ENCODE data around the gene HCCS. TPM values are rescaled to one million over a fixed set of nuclear protein-coding genes. Genes with fewer than 3 reads are reported as not detected.

The HCCS gene
- total and polyA plus RNA-seq, 4 experiments from 2014 or later, result 12.8 to 30.4 (median 21.0) TPM

- Mint-ChIP-seq H3K27ac (peak overlapping the region in 1 of 7 donors; percentile 43), H3K36me3 (no peaks in the 10 kb centered on the region), H3K4me1 (peaks cover 0 to 2% (median 0%) of the 10 kb centered on the region in 4 donors), H3K9me3 (no peaks in the 10 kb centered on the region), H3K4me3 (peak overlapping the region in 2 of 8 donors; percentile 36 to 61), H3K27me3 (peaks cover 4 to 6% of the 10 kb centered on the region in 2 donors)
- H3K27ac ChIP-seq (ENCODE audit: low read depth, low read length), result no peak overlapping the region
- ChIA-PET POLR2A (ENCODE audit: partially characterized antibody) (no interaction called here), CTCF (ENCODE audit: partially characterized antibody) (interaction anchor here (6.6 kb wide), 1 partner anchor 950 kb away, joined by 87 read pairs; no protein-coding TSS in a partner anchor)
- no peaks in the 10 kb centered on the region for H3K4me1 ChIP-seq (ENCODE audit: insufficient read depth, low read length)
- no peaks in the 10 kb centered on the region for H3K9me3 ChIP-seq (ENCODE audit: control insufficient read depth in 1 of 2, low read length in 2 of 2)
- H3K36me3 ChIP-seq (ENCODE audit: insufficient read depth, low read length), result no peaks in the 10 kb centered on the region
- H3K27me3 ChIP-seq (ENCODE audit: insufficient read depth, low read length), result no peaks in the 10 kb centered on the region
- intact Hi-C loops (cut with micrococcal nuclease), result no loop called here
- no peak for DNase-seq
- H3K4me3 ChIP-seq (ENCODE audit: low read length in 2 of 2), result no peak overlapping the region
Measured at GRCh38 chrX:11138498-11139390, 27.6 kb downstream of the HCCS start.

- peaks cover 0 to 4% (median 3%) of the 10 kb centered on the region in 4 donors for H3K4me1 Mint-ChIP-seq
- ChIA-PET POLR2A (ENCODE audit: partially characterized antibody) (no interaction called here), CTCF (ENCODE audit: partially characterized antibody) (interaction anchor here (1.0 to 1.4 kb wide), 2 partner anchors 15 to 1626 kb away, joined by 3 read pairs; no protein-coding TSS in a partner anchor)
- H3K9me3 ChIP-seq (ENCODE audit: control insufficient read depth in 1 of 2, low read length in 2 of 2), result no peaks in the 10 kb centered on the region
- no peaks in the 10 kb centered on the region for H3K36me3 ChIP-seq (ENCODE audit: insufficient read depth, low read length)
- H3K27me3 Mint-ChIP-seq, result peaks cover 1 to 6% of the 10 kb centered on the region in 2 donors
- H3K27ac Mint-ChIP-seq, result no peak overlapping the region
- H3K4me3 Mint-ChIP-seq, result peak overlapping the region in 6 of 8 donors; percentile 36 to 78 (median 59)
- H3K4me3 ChIP-seq (ENCODE audit: low read length in 2 of 2), result no peak overlapping the region
- intact Hi-C loops (cut with micrococcal nuclease), result loop anchor here (1.0 to 10.0 kb wide), 3 partner anchors 955 to 1751 kb away; no protein-coding TSS in a partner anchor
- H3K27me3 ChIP-seq (ENCODE audit: insufficient read depth, low read length), result no peaks in the 10 kb centered on the region
- no peak overlapping the region for H3K27ac ChIP-seq (ENCODE audit: low read depth, low read length)
- H3K9me3 Mint-ChIP-seq, result no peaks in the 10 kb centered on the region
- DNase-seq, result peak; percentile 41 to 62 (median 58)
- H3K36me3 Mint-ChIP-seq, result no peaks in the 10 kb centered on the region
- no peaks in the 10 kb centered on the region for H3K4me1 ChIP-seq (ENCODE audit: insufficient read depth, low read length)
Measured at GRCh38 chrX:11143931-11144678, 33.0 kb downstream of the HCCS start.

GRCh38 chrX:11146411-11146810, 35.3 kb downstream of the HCCS start:
- Histone ChIP-seq H3K27ac (ENCODE audit: low read depth, low read length) (no peak overlapping the region), H3K27me3 (ENCODE audit: insufficient read depth, low read length) (no peaks in the 10 kb centered on the region), H3K4me1 (ENCODE audit: insufficient read depth, low read length) (no peaks in the 10 kb centered on the region), H3K36me3 (ENCODE audit: insufficient read depth, low read length) (no peaks in the 10 kb centered on the region), H3K9me3 (ENCODE audit: control insufficient read depth in 1 of 2, low read length in 2 of 2) (no peaks in the 10 kb centered on the region), H3K4me3 (ENCODE audit: low read length in 2 of 2) (no peak overlapping the region)
- DNase-seq, result no peak
- intact Hi-C loops (cut with micrococcal nuclease), result loop anchor here (10.0 kb wide), 1 partner anchor 1748 kb away; no protein-coding TSS in a partner anchor
- no peaks in the 10 kb centered on the region for H3K9me3 Mint-ChIP-seq
- ChIA-PET POLR2A (ENCODE audit: partially characterized antibody) (no interaction called here), CTCF (ENCODE audit: partially characterized antibody) (interaction anchor here (1.0 kb wide), 1 partner anchor 956 kb away, joined by 3 read pairs; no protein-coding TSS in a partner anchor)
- H3K27ac Mint-ChIP-seq, result peak overlapping the region in 1 of 7 donors; percentile 47
- peaks cover 3 to 4% of the 10 kb centered on the region in 2 donors for H3K27me3 Mint-ChIP-seq
- H3K4me3 Mint-ChIP-seq, result no peak overlapping the region
- H3K36me3 Mint-ChIP-seq, result no peaks in the 10 kb centered on the region
- H3K4me1 Mint-ChIP-seq, result peaks cover 0 to 4% (median 3%) of the 10 kb centered on the region in 4 donors

GRCh38 chrX:11148401-11148800, 37.3 kb downstream of the HCCS start:
- no peaks in the 10 kb centered on the region for H3K36me3 Mint-ChIP-seq
- Histone ChIP-seq H3K36me3 (ENCODE audit: insufficient read depth, low read length) (no peaks in the 10 kb centered on the region), H3K27me3 (ENCODE audit: insufficient read depth, low read length) (no peaks in the 10 kb centered on the region), H3K4me1 (ENCODE audit: insufficient read depth, low read length) (no peaks in the 10 kb centered on the region), H3K27ac (ENCODE audit: low read depth, low read length) (no peak overlapping the region), H3K4me3 (ENCODE audit: low read length in 2 of 2) (no peak overlapping the region), H3K9me3 (ENCODE audit: control insufficient read depth in 1 of 2, low read length in 2 of 2) (no peaks in the 10 kb centered on the region)
- intact Hi-C loops (cut with micrococcal nuclease), result loop anchor here (10.0 kb wide), 1 partner anchor 1746 kb away; no protein-coding TSS in a partner anchor
- no peak overlapping the region for H3K27ac Mint-ChIP-seq
- POLR2A ChIA-PET (ENCODE audit: partially characterized antibody), result no interaction called here
- peaks cover 0 to 4% (median 3%) of the 10 kb centered on the region in 4 donors for H3K4me1 Mint-ChIP-seq
- no peak overlapping the region for H3K4me3 Mint-ChIP-seq
- H3K9me3 Mint-ChIP-seq, result no peaks in the 10 kb centered on the region
- H3K27me3 Mint-ChIP-seq, result peaks cover 3 to 7% of the 10 kb centered on the region in 2 donors
- DNase-seq, result no peak
- CTCF ChIA-PET (ENCODE audit: partially characterized antibody), result interaction anchor here (0.9 to 1.7 kb wide), 2 partner anchors 12 to 15 kb away, joined by 3 to 6 read pairs; no protein-coding TSS in a partner anchor

- Histone ChIP-seq H3K36me3 (ENCODE audit: insufficient read depth, low read length) (no peaks in the 10 kb centered on the region), H3K27ac (ENCODE audit: low read depth, low read length) (no peak overlapping the region), H3K9me3 (ENCODE audit: control insufficient read depth in 1 of 2, low read length in 2 of 2) (no peaks in the 10 kb centered on the region), H3K4me1 (ENCODE audit: insufficient read depth, low read length) (no peaks in the 10 kb centered on the region), H3K4me3 (ENCODE audit: low read length in 2 of 2) (no peak overlapping the region), H3K27me3 (ENCODE audit: insufficient read depth, low read length) (no peaks in the 10 kb centered on the region)
- ChIA-PET CTCF (ENCODE audit: partially characterized antibody) (no interaction called here), POLR2A (ENCODE audit: partially characterized antibody) (no interaction called here)
- Mint-ChIP-seq H3K4me3 (no peak overlapping the region), H3K27me3 (peaks cover 2 to 4% of the 10 kb centered on the region in 2 donors), H3K36me3 (no peaks in the 10 kb centered on the region), H3K27ac (no peak overlapping the region), H3K4me1 (no peaks in the 10 kb centered on the region), H3K9me3 (no peaks in the 10 kb centered on the region)
- intact Hi-C loops (cut with micrococcal nuclease), result no loop called here
- DNase-seq, result no peak
Measured at GRCh38 chrX:11151799-11152559, 40.8 kb downstream of the HCCS start.

GRCh38 chrX:11159149-11159548, 48.0 kb downstream of the HCCS start:
- H3K27me3 ChIP-seq (ENCODE audit: insufficient read depth, low read length), result no peaks in the 10 kb centered on the region
- Mint-ChIP-seq H3K4me3 (no peak overlapping the region), H3K27me3 (peaks cover 0 to 1% of the 10 kb centered on the region in 2 donors), H3K9me3 (no peaks in the 10 kb centered on the region), H3K36me3 (no peaks in the 10 kb centered on the region), H3K27ac (no peak overlapping the region), H3K4me1 (no peaks in the 10 kb centered on the region)
- H3K9me3 ChIP-seq (ENCODE audit: control insufficient read depth in 1 of 2, low read length in 2 of 2), result no peaks in the 10 kb centered on the region
- CTCF ChIA-PET (ENCODE audit: partially characterized antibody), result no interaction called here
- H3K27ac ChIP-seq (ENCODE audit: low read depth, low read length), result no peak overlapping the region
- intact Hi-C loops (cut with micrococcal nuclease), result no loop called here
- POLR2A ChIA-PET (ENCODE audit: partially characterized antibody), result no interaction called here
- H3K4me3 ChIP-seq (ENCODE audit: low read length in 2 of 2), result no peak overlapping the region
- DNase-seq, result no peak
- H3K4me1 ChIP-seq (ENCODE audit: insufficient read depth, low read length), result no peaks in the 10 kb centered on the region
- H3K36me3 ChIP-seq (ENCODE audit: insufficient read depth, low read length), result no peaks in the 10 kb centered on the region

Measured in CD4-positive, alpha-beta memory T cell (primary cell).